Tibial artery (tissue), 4 donors: ENCODE measurements around the gene DHX29.

Experiments
- DNase-seq, 2 donors: peaks; one replicate each; pipeline ENCODE4 v3.0.0-alpha.2; 2019
- H3K27ac ChIP-seq, 2 donors: fragments of 200-600 bp; sonication (generic) in 1 of 2; 1 replicate in 1 of 2; 2 replicates in 1 of 2; pipeline ENCODE4 v1.5.1; 2018 to 2019; ENCODE audit warnings: mild to moderate bottlenecking in 1 of 2
- H3K27me3 ChIP-seq, 2 donors: fragments of 200-600 bp; sonication (generic) in 1 of 2; one replicate each; pipeline versions ENCODE4 v1.5.1 to v1.6.0; 2016 to 2019
- H3K36me3 ChIP-seq, 3 donors: fragments of 200-600 bp; sonication (generic) in 2 of 3; one replicate each; pipeline ENCODE4 v1.5.1; 2016 to 2019; ENCODE audit warnings: mild to moderate bottlenecking in 2 of 3
- H3K4me1 ChIP-seq, 4 donors: fragments of 200-600 bp; sonication (generic) in 2 of 4; 1 replicate in 3 of 4; 2 replicates in 1 of 4; pipeline ENCODE4 v1.5.1; 2016 to 2019
- H3K4me3 ChIP-seq, 2 donors: fragments of 200-600 bp; sonication (generic) in 1 of 2; 1 replicate in 1 of 2; 2 replicates in 1 of 2; pipeline ENCODE4 v1.5.1; 2018 to 2019; ENCODE audit warnings: mild to moderate bottlenecking in 2 of 2
- H3K9me3 ChIP-seq, 3 donors: fragments of 200-600 bp; sonication (generic) in 1 of 3; one replicate each; pipeline ENCODE4 v1.5.1; 2016 to 2019
- CTCF ChIP-seq, 2 experiments: fragments of 200-600 bp in 1 of 2; fragments of 450-650 bp in 1 of 2; IDR thresholded peaks; one replicate each; pipeline ENCODE4 v1.5.1; 2017 to 2019; ENCODE audit warnings: antibody characterized with exemption in 2 of 2, mild to moderate bottlenecking in 1 of 2, moderate library complexity in 1 of 2
- intact Hi-C: fragments of 100-400 bp; cut with DNase I; formaldehyde crosslinking; loops from one replicate; pipeline ENCODE4 v1.15.0; 2023; ENCODE audit warnings: low total_unique reads

DHX29 gene

GRCh38 chr5:55231919-55232270 is 75.6 kb downstream of the DHX29 start:
- Histone ChIP-seq H3K4me1 (peaks cover 0 to 41% (median 36%) of the 10 kb centered on the region in 4 donors), H3K9me3 (no peaks in the 10 kb centered on the region), H3K27ac (peak overlapping the region in 1 of 2 donors; percentile 66), H3K4me3 (peak overlapping the region; percentile 58 to 60), H3K36me3 (no peaks in the 10 kb centered on the region), H3K27me3 (peaks cover 0 to 78% of the 10 kb centered on the region in 2 donors)
- no peak for TF ChIP-seq CTCF (IDR thresholded peaks at IDR 0.05)
- intact Hi-C loops = loop anchor here (5.0 kb wide), 1 partner anchor 60 kb away; the partner anchor contains the start of gene CDC20B
- no peak for DNase-seq

GRCh38 chr5:55231029-55231918 is 76.2 kb downstream of the DHX29 start:
- Histone ChIP-seq H3K27ac (no peak overlapping the region), H3K4me1 (peaks cover 0 to 47% (median 43%) of the 10 kb centered on the region in 4 donors), H3K4me3 (peak overlapping the region; percentile 58 to 60), H3K36me3 (no peaks in the 10 kb centered on the region), H3K9me3 (no peaks in the 10 kb centered on the region), H3K27me3 (peaks cover 0 to 78% of the 10 kb centered on the region in 2 donors)
- DNase-seq = no peak
- peak in 1 of 2 experiments; percentile 6 for TF ChIP-seq CTCF (IDR thresholded peaks at IDR 0.05)
- intact Hi-C loops = loop anchor here (5.0 kb wide), 1 partner anchor 59 kb away; the partner anchor contains the start of gene CDC20B

DNA sequence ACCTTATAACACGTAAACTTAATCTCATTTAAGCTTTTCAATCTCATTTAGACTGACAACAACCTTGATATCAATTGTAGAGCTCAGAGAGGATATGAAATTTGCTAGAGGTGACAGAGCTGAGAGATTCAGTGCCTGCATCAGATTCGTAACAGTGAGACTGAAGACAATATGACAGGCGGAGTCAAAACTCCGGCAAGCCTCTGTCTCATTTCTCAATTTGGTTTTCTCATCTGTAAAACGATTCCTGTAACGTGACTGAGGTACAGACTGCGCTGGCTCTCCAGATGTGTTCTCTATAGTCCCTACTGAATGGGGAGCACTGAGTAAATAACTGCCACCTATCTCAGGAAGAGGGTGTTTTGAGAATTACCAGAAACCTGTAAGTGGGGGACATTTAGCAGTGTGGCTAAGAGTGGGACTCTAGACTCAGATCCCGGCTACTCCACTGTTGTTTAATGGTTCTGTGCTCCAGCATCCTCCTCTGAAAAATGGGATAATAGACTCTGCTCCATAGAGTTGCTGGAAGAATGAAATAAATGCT is 77.3 kb downstream of the DHX29 start:
- Histone ChIP-seq H3K27me3 (peaks cover 0 to 83% of the 10 kb centered on the region in 2 donors), H3K27ac (no peak overlapping the region), H3K36me3 (no peaks in the 10 kb centered on the region), H3K4me3 (no peak overlapping the region), H3K9me3 (no peaks in the 10 kb centered on the region), H3K4me1 (peaks cover 0 to 49% (median 43%) of the 10 kb centered on the region in 4 donors)
- TF ChIP-seq CTCF (IDR thresholded peaks at IDR 0.05) = no peak
- no peak for DNase-seq
- intact Hi-C loops = loop anchor here (5.0 kb wide), 1 partner anchor 58 kb away; the partner anchor contains the start of gene CDC20B

DNA sequence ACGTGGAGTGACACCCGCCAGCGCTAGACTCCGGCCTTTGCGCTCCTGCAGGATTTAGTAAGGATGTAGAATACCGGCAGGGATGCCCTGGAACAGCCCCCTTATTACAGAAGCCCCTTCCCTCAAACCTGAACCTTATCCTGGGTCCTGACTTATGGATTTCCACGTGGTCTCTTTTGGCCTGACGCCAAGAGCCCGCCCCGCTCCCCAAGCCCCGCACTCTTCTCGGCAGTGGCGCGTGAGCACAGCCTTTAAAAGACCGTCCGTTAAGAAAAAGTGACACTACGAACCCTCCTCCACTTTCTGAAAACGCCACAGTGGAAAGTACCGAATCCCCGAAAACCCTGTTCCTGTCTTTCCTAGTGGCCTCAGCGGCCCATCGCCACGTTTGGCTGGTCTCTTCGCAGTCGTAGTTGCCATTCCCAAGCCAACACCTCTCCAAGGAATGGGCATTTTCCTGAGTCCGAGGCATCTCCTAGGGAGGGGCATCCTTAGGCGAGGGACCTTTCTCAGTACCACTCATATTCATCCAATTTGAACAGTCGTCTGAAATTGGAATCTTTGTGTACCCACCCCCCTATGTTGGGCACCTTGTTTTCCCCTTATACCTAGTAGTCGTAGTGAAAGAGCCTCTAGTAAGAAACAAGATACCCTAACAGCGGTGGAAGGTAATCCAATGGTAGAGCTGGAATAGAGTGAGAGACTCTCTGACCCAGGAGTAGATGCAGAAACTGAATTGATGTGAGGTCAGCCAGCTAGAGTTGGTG is 79.6 kb downstream of the DHX29 start:
- DNase-seq = no peak
- intact Hi-C loops = no loop called here
- Histone ChIP-seq H3K36me3 (no peaks in the 10 kb centered on the region), H3K4me1 (peaks cover 0 to 43% (median 33%) of the 10 kb centered on the region in 4 donors), H3K4me3 (peak overlapping the region; percentile 42 to 50), H3K9me3 (no peaks in the 10 kb centered on the region), H3K27me3 (peaks cover 3 to 100% of the 10 kb centered on the region in 2 donors), H3K27ac (no peak overlapping the region)
- TF ChIP-seq CTCF (IDR thresholded peaks at IDR 0.05) = no peak

DNA sequence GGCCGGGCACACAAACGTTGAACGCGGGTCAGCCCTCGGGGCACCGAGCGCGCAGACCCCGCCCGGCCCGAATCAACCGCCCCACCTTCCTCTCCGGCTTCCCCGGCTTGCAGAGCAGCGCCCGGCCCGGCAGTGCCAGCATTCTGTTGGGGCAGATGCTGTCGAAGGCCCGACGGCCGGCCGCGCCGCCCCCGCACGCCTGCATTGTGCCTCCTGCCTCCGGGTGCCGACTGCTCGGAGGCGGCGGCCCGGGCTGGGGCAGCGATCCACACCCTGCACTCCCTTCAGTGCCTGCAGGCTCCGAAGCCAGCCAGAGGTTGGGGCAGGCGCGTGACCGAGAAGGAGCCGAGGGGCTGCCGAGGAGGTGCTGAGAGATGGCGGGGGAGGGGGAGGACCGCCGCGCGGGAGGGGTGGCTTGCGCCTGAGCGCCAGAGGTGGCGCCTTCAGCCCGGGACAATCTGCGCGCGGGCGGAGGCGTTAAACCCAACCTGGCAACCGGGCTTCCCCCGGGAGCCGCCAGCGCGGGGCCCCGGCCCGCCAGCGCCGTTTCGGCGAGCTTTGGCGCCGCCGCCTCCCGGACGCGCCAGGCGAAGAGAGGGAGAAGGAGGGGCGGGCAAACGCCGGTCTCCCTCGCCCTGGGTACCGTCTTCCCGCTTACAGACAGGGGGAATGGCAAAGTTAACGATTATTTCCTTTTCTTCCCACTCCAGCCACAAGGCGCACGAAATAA is 80.4 kb downstream of the DHX29 start, which contains the start of gene MCIDAS:
Gene MCIDAS, minus strand, starts transcription at position 382 of the 730 bp plus-strand sequence. Its CDS starts 177 bp downstream, at position 205.
- DNase-seq = peak in 1 of 2 donors; percentile 72
- H3K27ac ChIP-seq = no peak within 1 kb of the TSS
- H3K4me1 ChIP-seq = peaks cover 0 to 36% (median 28%) of the 10 kb centered on the region in 4 donors
- peaks cover 3 to 100% of the 10 kb centered on the region in 2 donors for H3K27me3 ChIP-seq
- peak within 1 kb of the TSS; percentile 42 to 50 for H3K4me3 ChIP-seq
- H3K9me3 ChIP-seq = no peaks in the 10 kb centered on the region
- H3K36me3 ChIP-seq = no peaks in the 10 kb centered on the region
- no peak for TF ChIP-seq CTCF (IDR thresholded peaks at IDR 0.05)
- intact Hi-C loops = no loop called here
